Right lobe of liver (tissue), 4 donors: ENCODE results near the gene NPAS4.

Experiments
- POLR2A ChIP-seq: fragments of 450-650 bp; IDR thresholded peaks from one replicate; pipeline ENCODE4 v1.6.1; 2017; ENCODE audit warnings: antibody characterized with exemption, mild to moderate bottlenecking
- TF ChIP-seq, protein P1 (sequence below), 4 donors: fragments of 200-600 bp in 3 of 4; fragments of 450-650 bp in 1 of 4; IDR thresholded peaks; one replicate each; pipeline versions ENCODE4 v1.5.1 to v1.8.0; 2016 to 2022; ENCODE audit warnings: antibody characterized with exemption in 4 of 4, mild to moderate bottlenecking in 2 of 4
- donor health status: DM: no; HTN: no; CAD: no.
- donor health status: DM: no; HTN: no; CAD: no.
- donor health status: DM: no; HTN: yes; CAD: no.

- TF ChIP-seq POLR2A, result no peak
- TF ChIP-seq, protein P1, sequence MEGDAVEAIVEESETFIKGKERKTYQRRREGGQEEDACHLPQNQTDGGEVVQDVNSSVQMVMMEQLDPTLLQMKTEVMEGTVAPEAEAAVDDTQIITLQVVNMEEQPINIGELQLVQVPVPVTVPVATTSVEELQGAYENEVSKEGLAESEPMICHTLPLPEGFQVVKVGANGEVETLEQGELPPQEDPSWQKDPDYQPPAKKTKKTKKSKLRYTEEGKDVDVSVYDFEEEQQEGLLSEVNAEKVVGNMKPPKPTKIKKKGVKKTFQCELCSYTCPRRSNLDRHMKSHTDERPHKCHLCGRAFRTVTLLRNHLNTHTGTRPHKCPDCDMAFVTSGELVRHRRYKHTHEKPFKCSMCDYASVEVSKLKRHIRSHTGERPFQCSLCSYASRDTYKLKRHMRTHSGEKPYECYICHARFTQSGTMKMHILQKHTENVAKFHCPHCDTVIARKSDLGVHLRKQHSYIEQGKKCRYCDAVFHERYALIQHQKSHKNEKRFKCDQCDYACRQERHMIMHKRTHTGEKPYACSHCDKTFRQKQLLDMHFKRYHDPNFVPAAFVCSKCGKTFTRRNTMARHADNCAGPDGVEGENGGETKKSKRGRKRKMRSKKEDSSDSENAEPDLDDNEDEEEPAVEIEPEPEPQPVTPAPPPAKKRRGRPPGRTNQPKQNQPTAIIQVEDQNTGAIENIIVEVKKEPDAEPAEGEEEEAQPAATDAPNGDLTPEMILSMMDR (IDR thresholded peaks at IDR 0.05), result no peak
Observed at GRCh38 chr11:66451663-66452062, 30.8 kb downstream of the NPAS4 start.
